ENCODE data around the gene SLC47A2. TPM values are rescaled to one million over a fixed set of nuclear protein-coding genes. Genes with fewer than 3 reads are reported as not detected.
"Not testable (repeated sequence)": the region's sequence is repeated elsewhere in the genome, so short reads cannot be mapped to it uniquely, and the experiment has no call there.

SLC47A2 gene
- total RNA-seq, 1 donor from 2014 or later = not detected

DNA sequence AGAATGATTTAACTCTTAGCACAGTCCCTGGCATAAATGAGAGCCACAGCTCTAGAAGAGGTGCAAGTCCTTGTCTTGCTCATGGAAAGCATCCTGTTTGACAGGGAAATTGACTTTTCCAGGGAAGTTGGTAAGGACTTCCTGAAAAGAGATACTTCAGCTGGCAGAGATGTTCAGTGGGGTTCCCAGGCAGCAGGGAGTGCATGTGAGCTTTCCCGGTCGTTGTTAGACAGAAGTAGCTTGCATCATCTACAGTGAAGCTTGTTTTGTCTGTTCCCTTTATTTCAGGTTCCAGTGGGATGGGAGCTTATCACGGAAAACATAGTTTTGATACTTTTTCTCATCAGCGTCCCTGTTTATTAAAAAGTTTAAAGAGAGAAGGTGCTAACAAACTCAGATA is 45.0 kb downstream of the SLC47A2 start:
- no peak for DNase-seq (ENCODE audit: low spot score)

DNA sequence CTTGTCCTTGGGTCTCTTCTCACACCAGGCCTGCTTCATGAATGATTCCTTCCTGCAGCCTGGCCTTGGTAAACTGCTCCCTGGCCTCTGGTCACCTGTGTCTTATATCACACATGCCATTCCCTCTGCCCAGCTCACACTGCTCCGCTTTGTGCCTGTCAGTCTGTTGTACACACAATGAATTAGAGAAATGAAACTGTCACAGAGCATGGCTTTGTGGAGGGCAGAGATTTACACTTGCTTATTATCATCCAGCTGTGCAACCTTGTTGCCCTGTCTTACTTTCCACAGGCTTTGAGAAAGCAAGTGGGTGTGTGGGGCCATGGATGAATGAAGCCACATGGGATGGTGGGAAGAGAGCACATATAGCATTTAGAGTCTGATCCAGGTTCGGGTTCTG is 45.5 kb downstream of the SLC47A2 start:
- DNase-seq (ENCODE audit: low spot score) = no peak

DNA sequence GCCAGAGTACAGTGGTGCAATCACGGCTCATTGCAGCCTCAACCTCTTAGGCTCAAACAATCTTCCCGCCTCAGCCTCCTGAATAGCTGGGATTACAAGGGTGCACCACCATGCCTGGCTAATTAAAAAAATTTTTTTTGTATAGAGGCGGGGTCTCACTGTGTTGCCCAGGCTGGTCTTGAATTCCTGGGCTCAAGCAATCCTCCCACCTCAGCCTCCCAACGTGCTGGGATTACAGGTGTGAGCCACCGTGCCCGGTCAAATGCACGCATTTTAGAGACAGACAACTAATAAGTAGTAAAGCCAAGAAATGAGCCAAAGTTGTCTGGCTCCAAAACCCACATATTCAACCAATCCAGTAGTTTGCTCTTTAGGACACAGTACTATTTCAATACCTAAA is 46.7 kb downstream of the SLC47A2 start:
- not testable (repeated sequence) for DNase-seq (ENCODE audit: low spot score)

- DNase-seq (ENCODE audit: low spot score) = no peak
Measured at GRCh38 chr17:19664821-19665181, 51.6 kb downstream of the SLC47A2 start.

DNA sequence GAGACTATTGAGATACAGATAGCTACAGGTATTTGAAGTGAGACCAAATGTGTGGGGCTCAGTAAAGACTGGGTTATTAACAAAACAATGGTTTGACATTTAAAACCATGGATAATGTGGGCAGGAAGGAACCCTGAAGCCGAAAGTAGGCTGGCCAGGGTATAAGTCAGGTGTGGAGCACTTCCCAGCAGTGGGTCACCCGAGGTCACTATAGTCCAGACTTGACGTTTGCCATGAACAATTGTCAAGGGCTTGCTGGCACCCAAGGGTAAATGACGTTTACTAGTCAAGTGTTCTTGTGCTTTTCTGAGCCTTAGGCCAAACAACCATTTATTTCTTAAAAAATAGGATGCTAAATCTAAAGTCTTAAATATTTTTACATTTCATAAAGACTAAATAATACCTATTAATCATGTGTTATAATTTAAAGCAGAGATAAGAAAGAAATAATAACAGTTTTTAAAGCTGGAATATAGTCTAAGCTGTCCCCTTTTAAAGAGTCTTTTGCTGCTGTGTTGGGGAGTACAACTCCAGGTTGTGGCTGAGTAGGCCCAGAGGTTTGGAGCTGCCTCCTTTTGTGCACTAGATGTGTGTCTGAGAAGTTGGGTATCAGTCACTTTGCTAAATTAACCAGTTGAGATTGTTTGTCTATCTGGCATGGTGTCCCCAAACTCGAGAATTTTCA is 52.1 kb downstream of the SLC47A2 start:
- DNase-seq (ENCODE audit: low spot score) = no peak

- no peak for DNase-seq (ENCODE audit: low spot score)
Measured at GRCh38 chr17:19663097-19663496, 53.3 kb downstream of the SLC47A2 start.

GRCh38 chr17:19661121-19661520 is 55.3 kb downstream of the SLC47A2 start:
- no peak for DNase-seq (ENCODE audit: low spot score)

DNA sequence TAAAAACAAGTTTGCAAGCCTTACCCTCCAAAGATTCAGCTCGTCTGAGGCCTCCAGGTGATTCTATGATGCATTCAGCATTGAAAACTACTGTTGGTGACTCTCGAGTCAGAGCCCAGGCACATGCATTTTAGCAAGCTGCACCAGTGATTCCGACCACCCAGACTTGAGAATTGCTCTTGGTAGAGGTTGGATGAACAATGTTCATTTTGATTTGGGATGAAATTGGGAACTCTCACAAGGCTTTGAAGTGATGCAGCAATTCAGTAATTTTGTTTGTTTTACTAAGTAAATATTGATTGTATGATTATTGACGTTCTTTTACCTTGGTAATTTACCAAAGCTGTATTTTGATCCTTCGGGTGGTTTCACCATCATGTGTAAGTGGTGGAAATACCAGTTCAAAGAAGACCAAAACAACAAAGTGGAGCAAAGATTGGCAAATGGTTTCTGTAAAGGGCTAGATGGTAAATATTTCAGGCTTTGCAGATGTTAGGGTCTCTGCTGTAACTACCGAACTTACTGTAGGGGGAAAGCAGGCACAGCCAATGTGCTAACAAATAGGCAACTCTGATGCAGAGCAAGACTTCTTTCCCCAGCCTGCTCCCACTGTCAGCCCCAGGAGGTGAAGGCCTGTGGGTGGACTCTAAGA is 56.0 kb downstream of the SLC47A2 start:
- no peak for DNase-seq (ENCODE audit: low spot score)

GRCh38 chr17:19659366-19660177 is 56.8 kb downstream of the SLC47A2 start:
- DNase-seq (ENCODE audit: low spot score) = no peak

DNA sequence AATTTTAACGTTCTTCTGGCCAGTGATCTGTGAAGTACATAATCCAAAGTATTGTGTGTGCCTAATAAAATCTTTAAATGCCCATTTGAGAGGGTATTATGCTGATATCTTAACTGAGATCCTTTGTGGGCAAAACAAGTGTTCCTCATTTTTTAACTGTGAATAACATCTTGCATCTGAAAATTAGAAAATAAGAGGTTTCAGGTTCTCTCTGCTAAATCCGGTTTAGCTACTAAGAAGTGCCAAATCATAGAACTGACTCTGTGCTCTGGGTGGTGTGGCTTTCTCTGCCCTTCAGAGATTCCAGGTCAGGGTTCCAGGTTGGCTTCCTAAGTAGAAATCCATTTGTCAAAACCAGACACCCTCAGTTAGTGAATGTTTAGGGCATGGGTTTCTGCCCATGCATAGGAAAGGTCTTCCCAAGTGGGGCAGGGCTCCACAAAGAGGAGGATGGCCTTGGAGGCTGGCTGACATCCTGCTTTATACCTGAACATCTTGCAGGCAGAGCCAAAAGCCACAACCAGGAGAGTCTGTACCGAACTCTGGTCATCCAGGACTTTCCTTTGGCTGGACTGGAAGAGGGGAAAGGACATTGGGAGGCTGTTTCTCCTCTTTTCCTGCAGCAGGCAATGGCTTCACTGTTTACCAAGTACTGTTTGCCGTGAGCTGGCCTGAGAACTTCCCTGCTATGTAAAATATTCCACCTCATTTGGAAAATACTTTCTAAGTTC is 59.4 kb downstream of the SLC47A2 start:
- DNase-seq (ENCODE audit: low spot score) = no peak

DNA sequence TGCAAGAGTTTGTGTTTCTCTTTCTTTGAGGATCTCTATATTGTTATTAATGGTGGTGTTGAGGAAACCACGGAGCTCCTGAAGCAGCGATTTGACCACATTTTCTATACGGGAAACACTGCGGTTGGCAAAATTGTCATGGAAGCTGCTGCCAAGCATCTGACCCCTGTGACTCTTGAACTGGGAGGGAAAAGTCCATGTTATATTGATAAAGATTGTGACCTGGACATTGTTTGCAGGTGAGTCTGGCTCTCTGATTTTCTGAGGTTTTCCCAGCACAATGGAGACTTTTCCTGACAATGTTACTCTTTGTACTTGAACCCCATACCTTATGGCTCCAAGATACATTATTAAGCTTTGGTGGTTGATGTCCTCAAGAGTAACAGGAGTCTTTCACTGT is 60.0 kb downstream of the SLC47A2 start:
- DNase-seq (ENCODE audit: low spot score) = no peak

DNA sequence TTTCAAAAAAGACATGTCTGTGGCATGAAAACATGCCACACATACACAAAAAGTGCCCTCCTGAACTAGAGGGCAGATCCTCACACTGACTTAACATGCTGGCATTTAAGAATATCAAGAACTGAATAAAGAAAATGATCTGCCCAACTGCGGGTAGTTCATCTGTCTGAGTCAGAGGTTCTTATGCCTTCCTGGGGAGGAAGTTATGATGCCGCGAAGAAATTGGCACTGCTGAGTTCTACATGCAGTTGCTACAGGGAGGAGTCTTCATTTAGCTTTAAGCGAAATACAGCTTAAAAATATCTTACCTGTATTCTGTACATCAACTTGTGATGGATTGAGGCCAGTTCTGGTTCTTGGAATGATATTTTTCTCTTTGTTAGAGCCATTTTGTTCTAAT is 61.5 kb downstream of the SLC47A2 start:
- DNase-seq (ENCODE audit: low spot score) = no peak

DNA sequence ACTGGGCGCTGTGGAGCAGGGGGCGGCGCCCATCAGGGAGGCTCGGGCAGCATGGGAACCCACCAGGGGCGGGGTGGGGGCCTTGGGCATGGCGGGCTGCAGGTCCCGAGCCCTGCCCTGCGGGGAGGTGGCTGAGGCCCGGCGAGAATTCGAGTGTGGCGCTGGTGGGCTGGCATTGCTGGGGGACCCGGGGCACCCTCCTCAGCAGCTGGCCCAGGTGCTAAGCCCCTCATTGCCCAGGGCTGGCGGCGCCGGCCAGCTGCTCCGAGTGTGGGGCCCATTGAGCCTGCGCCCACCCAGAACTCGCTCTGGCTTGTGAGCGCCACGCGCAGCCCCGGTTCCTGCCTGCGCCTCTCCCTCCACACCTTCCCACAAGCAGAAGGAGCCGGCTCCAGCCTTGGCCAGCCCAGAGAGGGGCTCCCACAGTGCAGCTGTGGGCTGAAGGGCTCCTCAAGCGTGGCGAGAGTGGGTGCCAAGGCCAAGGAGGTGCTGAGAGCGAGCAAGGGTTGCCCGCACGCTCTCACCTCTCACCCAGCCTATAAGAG is 62.0 kb downstream of the SLC47A2 start:
- DNase-seq (ENCODE audit: low spot score) = no peak

- DNase-seq (ENCODE audit: low spot score) = no peak
Measured at GRCh38 chr17:19652595-19652994, 63.8 kb downstream of the SLC47A2 start.

DNA sequence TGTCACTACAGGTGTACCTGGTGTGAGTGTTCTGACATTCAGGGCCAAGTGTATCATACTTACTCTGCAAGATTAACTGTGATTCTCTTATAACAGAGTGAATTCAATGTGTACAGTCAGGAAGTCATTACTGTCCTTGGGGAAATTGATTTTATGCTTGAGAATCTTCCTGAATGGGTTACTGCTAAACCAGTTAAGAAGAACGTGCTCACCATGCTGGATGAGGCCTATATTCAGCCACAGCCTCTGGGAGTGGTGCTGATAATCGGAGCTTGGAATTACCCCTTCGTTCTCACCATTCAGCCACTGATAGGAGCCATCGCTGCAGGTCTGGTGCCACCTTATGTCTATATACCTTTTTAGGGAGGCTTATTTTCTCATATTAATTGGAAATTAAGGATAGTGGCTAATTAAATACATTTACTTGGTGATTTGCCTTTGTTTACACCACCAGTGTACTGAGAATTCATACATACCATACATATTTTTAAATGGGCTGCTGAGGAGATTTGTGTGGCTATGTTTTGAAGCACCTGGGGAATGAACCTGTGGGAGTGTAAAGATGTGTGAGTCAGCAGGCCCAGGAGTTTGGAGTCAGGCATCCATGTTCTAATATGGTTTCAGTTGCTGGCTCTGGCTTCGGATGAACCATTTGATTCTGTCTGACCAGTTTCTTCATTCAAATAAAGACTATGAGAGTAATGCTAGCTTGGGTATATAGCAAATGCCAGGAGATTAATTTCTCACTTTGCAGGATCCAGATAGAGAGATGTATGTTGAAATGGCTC is 64.7 kb downstream of the SLC47A2 start:
- DNase-seq (ENCODE audit: low spot score) = no peak

DNA sequence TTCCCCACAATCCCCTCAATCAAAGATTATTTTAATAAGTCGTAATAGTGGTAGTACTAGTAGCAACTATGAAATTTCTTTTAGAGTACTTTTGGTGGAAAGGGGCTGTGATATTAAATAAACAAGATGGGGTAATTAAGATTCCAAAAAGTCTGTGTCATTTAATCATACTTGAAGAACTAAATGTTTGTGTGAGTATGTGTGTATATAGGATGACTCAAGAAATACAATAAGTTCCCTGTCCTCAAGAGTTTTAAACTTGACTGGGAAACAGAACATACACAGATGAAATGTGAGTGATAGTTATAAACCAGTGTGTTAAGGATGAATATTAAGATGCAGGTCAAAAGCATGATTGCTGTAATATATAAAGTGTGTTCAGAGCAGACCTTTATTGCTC is 65.6 kb downstream of the SLC47A2 start:
- DNase-seq (ENCODE audit: low spot score) = no peak

DNA sequence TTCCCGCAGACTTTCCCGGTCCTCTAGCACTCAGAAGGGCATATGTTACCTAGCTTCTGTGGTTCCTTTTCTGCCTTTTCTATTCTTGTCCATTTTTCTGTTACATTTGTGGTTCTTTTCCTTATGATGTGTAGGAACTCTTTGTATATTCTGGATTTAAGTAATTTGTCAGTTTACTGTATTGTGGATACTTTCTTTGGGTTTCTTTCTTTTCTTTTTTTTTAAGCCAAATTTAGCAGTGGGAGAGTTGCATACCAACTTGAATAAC is 67.2 kb downstream of the SLC47A2 start:
- no peak for DNase-seq (ENCODE audit: low spot score)

GRCh38 chr17:19648475-19649273 is 67.7 kb downstream of the SLC47A2 start, which contains the start of gene ALDH3A2:
ALDH3A2 (plus strand) TSS chr17:19648751; CDS start chr17:19648972, 221 bp downstream.
- peak; percentile 99 for DNase-seq (ENCODE audit: low spot score)

- DNase-seq (ENCODE audit: low spot score) = peak; percentile 92
Measured at GRCh38 chr17:19647697-19648474, 68.5 kb downstream of the SLC47A2 start.

Measured in mesenteric fat pad (tissue), 1 donor.